SK-N-MC (cell line): Measurements from ENCODE around the gene AGAP3.

Source experiments
- DNase-seq: peaks from one replicate; pipeline ENCODE4 v3.0.0-alpha.2; 2011; ENCODE audit warnings: low read depth, low spot score
- H3K27ac ChIP-seq: fragments of 200-600 bp; sonication (generic); 2 replicates; pipeline ENCODE4 v1.5.1; 2016; ENCODE audit warnings: mixed run types
- H3K36me3 ChIP-seq: fragments of 200-600 bp; sonication (generic); 2 replicates; pipeline ENCODE4 v1.6.1; 2017; ENCODE audit warnings: antibody characterized with exemption, low read length, mixed read lengths; ENCODE audit not compliant: insufficient read depth
- H3K4me3 ChIP-seq: fragments of 200-600 bp; sonication (generic); 2 replicates; pipeline ENCODE4 v1.5.1; 2016
- H3K9ac ChIP-seq: fragments of 200-600 bp; sonication (generic); 2 replicates; pipeline ENCODE4 v1.8.0; 2017; ENCODE audit warnings: mixed run types, mixed read lengths; ENCODE audit not compliant: insufficient read length
- H3K9me3 ChIP-seq: fragments of 200-600 bp; sonication (generic); 2 replicates; pipeline ENCODE4 v1.6.1; 2017; ENCODE audit warnings: low read depth, mild to moderate bottlenecking, antibody characterized with exemption, low read length, moderate library complexity, mixed read lengths
- EZH2 ChIP-seq: fragments of 200-600 bp; sonication (generic); IDR thresholded peaks from one replicate; pipeline ENCODE4 v1.6.1; 2017; ENCODE audit warnings: antibody characterized with exemption
- FOXP2 ChIP-seq: optimal IDR thresholded peaks from 2 replicates; pipeline ENCODE3; 2011; ENCODE audit warnings: mild to moderate bottlenecking, moderate library complexity; ENCODE audit not compliant: insufficient read depth; ENCODE audit errors: extremely low read length, control extremely low read depth
- POLR2AphosphoS5 ChIP-seq: IDR thresholded peaks from 2 replicates; pipeline ENCODE4 v1.6.1; 2012; ENCODE audit warnings: mild to moderate bottlenecking, low read depth, low read length, borderline replicate concordance

Gene AGAP3

DNA sequence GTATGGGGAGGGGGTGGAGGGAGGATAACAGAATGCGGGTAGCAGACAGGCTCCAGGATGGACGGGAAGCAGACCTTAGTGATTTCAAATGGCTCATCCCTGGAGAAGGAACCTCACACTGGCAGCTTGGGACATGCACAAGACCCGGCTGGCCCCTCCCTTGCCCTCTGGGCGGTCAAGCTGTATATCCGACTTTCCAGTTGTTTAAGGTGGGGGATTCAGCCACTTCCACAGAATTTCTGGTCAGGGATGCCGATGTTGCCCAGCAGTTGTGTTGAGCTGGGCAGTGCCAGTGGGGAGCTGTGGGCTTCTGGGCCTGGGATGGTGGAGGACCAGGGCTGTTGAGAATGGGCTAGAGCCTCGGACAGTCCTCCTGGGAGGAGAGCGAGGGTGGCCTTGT is 42.4 kb downstream of the AGAP3 start:
- TF ChIP-seq POLR2AphosphoS5 (no peak), EZH2 (no peak), FOXP2 (no peak)
- Histone ChIP-seq H3K4me3 (no peak overlapping the region), H3K36me3 (peaks cover 22% of the 10 kb centered on the region; the same call in 1 of the 2 replicates), H3K9ac (no peak overlapping the region), H3K27ac (no peak overlapping the region), H3K9me3 (no peaks in the 10 kb centered on the region)
- DNase-seq, result no peak

DNA sequence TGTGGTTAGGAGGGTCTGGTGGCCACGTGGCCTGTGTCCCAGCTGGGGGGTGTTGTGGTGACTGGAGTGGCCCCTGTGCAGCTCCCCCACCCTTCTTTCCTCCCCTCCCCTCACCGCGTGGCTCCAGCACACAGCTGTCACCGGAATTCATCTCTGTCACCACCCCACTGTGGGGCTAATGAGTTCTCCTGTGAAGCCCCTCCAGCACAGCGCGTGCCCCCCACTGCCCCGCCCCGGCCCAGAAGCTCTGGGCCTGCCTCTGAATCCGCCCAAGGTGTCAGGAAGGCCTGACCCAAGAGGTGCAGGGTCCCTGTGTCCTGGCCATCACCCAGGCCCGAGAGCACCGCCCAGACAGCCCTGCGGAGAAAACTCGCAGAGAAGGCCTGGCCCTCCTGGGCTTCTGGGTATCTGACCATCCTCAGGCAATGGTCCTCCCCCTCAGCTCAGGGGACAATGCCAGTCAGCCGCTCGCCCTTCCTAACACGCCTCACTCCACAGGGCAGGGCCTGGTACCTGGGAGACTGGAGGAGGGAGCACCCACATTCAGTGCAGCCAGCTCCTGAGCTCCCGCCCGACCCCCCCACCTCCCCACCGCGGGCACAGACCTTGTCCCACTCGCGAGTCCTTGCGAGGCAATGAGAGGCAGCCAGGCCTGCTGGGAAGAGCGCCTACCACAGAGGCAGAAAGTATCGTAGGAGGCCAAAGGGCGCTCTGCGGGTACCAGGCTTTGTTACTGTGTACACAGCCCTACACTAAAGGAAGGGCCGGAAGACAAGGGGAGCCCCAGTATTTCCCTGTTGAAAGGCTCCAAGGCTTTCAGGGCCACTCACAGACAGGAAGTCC is 43.1 kb downstream of the AGAP3 start:
- peaks cover 17% of the 10 kb centered on the region; the same call in 1 of the 2 replicates for H3K36me3 ChIP-seq
- no peak overlapping the region for H3K4me3 ChIP-seq
- TF ChIP-seq POLR2AphosphoS5 (no peak), EZH2 (no peak), FOXP2 (no peak)
- H3K27ac ChIP-seq, result no peak overlapping the region
- DNase-seq, result no peak
- no peak overlapping the region for H3K9ac ChIP-seq
- no peaks in the 10 kb centered on the region for H3K9me3 ChIP-seq

DNA sequence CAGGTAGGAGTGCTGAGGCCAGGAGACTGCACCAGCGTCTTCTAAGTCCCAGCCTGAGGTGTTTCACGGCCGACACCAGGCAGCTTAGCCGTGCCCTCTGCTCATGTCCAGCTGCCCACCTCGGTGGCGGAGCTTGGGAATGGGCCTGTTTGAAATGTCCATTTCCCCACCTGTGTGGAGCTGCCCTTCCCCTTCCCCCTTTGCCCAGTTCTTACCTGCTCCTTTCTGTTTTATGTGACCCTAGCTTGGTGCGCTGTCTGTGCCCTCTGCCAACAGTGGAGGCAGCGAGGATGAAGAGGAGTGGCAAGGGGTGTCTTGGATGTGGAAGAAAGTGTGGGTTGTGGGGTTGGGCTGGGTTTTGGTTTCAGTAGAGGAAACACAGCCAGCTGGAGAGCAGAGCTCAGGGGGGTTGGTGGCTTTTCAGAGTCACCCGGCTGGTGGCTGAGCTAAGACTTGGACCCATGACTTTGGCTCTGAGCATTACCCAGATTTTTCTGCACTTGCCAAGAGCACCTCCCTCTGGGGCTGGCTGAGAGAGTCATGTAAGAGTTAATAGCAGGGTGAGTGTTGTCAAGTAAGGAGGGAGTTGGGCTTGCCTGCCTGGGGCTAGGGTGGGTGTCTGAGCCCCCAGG is 43.8 kb downstream of the AGAP3 start:
- peaks cover 17% of the 10 kb centered on the region; the same call in 1 of the 2 replicates for H3K36me3 ChIP-seq
- no peak overlapping the region for H3K27ac ChIP-seq
- no peak overlapping the region for H3K4me3 ChIP-seq
- H3K9me3 ChIP-seq, result no peaks in the 10 kb centered on the region
- TF ChIP-seq FOXP2, result no peak
- no peak for TF ChIP-seq POLR2AphosphoS5
- no peak for TF ChIP-seq EZH2
- no peak overlapping the region for H3K9ac ChIP-seq
- DNase-seq, result no peak

DNA sequence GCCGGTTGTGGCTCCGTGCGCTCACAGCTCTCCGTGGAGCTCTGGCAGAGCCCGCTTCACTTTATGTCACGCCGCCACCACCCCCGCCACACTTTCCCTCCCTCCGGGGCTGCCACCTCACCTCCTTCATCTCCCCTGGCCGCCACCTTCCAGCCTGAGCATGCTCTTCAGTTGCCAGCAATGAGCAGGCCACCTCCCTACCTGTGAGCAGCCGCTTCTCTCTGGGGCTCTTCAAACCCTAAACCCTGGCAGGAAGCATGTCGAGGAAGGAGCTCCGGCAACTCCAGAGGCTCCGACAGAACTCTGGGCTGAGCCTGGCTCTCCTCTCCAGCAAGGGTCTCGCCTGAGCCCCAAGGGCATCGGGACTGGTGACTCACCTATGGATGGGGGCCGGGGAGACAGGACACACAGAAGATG is 44.5 kb downstream of the AGAP3 start:
- Histone ChIP-seq H3K4me3 (no peak overlapping the region), H3K27ac (no peak overlapping the region), H3K9me3 (no peaks in the 10 kb centered on the region), H3K36me3 (peaks cover 19% of the 10 kb centered on the region; the same call in 1 of the 2 replicates), H3K9ac (no peak overlapping the region)
- DNase-seq, result no peak
- TF ChIP-seq EZH2 (no peak), POLR2AphosphoS5 (no peak), FOXP2 (no peak)

DNA sequence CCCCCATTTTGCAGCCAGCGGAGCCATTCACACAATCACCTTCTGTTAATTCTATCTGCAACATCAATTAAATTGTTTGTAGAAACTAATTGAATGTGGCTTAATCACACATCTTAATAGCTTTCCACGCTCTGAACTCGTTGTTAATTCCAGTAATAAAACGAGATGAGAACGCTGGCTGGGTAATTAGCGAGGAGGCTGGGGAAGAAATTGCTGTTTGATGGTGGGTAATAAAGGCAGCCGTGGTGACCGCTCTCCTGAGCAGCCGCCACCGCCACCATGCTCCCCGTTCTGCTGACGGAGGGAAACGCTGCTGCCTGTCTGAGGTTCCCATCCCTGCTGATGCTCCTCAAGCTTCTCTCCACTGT is 44.9 kb downstream of the AGAP3 start:
- Histone ChIP-seq H3K9ac (no peak overlapping the region), H3K27ac (no peak overlapping the region), H3K36me3 (peaks cover 19% of the 10 kb centered on the region; the same call in 1 of the 2 replicates), H3K4me3 (no peak overlapping the region), H3K9me3 (no peaks in the 10 kb centered on the region)
- TF ChIP-seq POLR2AphosphoS5 (no peak), EZH2 (no peak)
- DNase-seq, result no peak

DNA sequence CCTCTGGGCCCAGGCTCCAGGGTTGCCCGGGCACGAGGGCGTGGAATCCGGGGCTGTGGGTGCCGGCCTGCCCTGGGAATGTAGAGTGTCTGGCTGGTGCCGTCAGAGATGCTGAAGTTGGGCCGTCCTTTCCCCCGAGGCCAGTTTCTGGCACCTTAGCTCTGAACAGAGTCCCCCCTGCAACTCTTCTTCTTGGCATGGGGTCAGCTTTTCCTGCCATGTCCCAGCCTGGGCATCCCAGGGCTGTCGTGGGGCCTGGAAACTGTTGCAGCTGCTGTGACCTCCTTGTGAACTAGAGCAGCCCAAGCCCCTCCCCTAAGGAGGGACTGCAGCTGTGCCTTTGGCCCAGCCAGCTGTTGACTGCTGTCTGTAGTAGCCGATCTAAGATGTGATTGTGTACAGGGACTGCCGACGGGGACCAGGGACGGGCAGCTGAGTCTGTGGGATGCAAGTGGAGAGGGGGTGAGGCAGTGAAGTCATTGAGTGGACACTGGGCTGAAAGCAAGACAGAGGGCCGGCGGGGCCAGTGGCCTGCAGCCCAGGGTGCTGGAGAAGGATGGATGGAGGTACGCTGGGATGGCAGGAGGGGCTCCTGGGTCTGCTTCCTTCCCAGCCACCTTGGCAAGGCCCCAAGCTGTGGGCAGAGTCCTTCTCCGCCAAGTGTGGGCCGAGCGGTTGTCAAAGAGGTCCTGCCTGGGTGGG is 45.5 kb downstream of the AGAP3 start:
- no peak for DNase-seq
- Histone ChIP-seq H3K36me3 (peaks cover 19% of the 10 kb centered on the region; the same call in 1 of the 2 replicates), H3K9ac (no peak overlapping the region), H3K4me3 (no peak overlapping the region), H3K27ac (no peak overlapping the region), H3K9me3 (no peaks in the 10 kb centered on the region)
- TF ChIP-seq FOXP2 (no peak), EZH2 (no peak), POLR2AphosphoS5 (no peak)

DNA sequence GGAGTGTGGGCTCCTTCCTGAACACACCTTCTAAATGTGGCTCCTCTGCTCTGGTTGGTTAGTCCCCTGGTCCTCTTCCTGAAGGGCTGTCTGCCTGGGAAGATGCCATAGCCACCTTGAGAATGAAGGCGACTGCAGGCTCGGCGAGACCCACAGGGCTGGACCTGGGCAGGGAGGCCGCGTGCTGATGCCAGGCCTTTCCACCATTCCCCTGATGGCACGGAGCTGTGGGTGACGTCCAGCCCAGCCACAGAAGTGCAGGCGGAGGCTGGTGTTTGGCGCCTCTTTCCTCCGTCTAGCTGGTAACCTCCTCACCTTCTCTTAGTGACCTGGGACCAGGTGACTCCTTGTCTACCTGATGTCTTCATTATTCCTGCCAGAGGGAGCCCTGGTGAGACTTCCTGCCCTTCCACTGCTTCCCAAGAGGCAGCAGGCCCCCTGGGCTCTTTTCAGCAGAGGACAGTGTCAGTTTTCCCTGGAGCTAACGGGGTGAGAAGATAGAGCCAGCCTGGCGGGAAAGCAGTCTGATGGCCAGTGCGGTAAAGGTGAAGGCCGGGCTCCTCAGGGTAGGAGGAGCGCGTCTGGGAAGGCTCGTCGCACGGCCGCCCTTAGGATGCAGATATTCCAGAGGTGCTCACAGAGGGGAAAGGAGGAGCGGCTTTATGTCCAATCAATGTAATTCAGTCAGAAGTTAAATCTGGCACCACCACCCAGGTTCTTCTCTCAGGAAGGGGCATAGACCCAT is 46.4 kb downstream of the AGAP3 start:
- no peaks in the 10 kb centered on the region for H3K9me3 ChIP-seq
- no peak overlapping the region for H3K27ac ChIP-seq
- no peak for DNase-seq
- no peak for TF ChIP-seq EZH2
- no peak for TF ChIP-seq FOXP2
- TF ChIP-seq POLR2AphosphoS5, result no peak
- H3K36me3 ChIP-seq, result peaks cover 19% of the 10 kb centered on the region; the same call in 1 of the 2 replicates
- H3K9ac ChIP-seq, result no peak overlapping the region
- H3K4me3 ChIP-seq, result no peak overlapping the region

DNA sequence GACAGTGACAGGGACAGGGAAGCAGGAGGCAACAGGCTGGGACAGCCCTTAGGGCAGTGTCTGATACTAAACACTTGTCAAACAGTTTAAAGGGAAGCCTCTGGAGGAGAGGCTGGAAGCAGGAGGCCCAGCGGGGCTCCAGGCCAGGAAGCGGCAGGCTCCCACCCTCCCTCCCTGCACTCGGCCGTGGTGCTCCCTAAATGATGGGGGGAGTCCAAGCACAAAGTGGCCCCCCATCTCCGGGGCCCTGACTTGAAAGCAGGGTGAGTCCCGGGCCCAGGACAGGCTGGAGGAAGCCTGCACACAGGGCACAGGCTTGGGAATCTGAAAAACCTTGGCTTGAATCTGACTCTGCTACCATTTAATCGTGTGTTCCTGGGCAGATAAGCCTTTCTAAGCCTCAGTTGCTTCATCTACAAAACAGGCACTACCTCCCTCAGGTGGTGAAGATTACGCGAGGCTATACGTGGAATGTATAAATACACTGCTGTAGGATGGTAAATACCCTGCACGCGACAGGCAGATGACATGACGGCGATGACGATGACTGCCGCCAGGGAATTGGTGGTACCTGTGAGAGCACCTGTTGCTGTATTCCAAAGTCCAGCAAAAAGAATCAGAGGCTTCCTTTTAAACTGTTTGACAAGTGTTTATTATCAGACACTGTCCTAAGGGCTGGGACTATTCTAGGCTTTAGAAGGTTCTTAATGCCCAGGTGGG is 47.2 kb downstream of the AGAP3 start:
- no peak for TF ChIP-seq EZH2
- no peak for TF ChIP-seq FOXP2
- TF ChIP-seq POLR2AphosphoS5, result no peak
- Histone ChIP-seq H3K9ac (no peak overlapping the region), H3K36me3 (peaks cover 16% of the 10 kb centered on the region; the same call in 1 of the 2 replicates), H3K4me3 (no peak overlapping the region), H3K9me3 (no peaks in the 10 kb centered on the region), H3K27ac (no peak overlapping the region)
- no peak for DNase-seq
